H1 (cell line): ENCODE measurements around the gene EIF4EBP3. TPM values are rescaled to one million over a fixed set of nuclear protein-coding genes. Genes with fewer than 3 reads are reported as not detected.

Source experiments
- CTCF ChIA-PET: fragments of 300-600 bp; sonication (Branson Sonifier 250); formaldehyde crosslinking; loops from one replicate; lab custom pipeline; 2021; ENCODE audit not compliant: partially characterized antibody; lab: Charles Lee
- POLR2A ChIA-PET: fragments of 300-600 bp; sonication (Branson Sonifier 250); formaldehyde crosslinking; loops from one replicate; lab custom pipeline; 2021; ENCODE audit warnings: inconsistent platforms; ENCODE audit not compliant: partially characterized antibody; lab: Charles Lee
- DNase-seq, 2 experiments: peaks; one replicate each; pipeline versions ENCODE4 v3.0.0 to v3.0.0-alpha.2; 2010 to 2022; ENCODE audit warnings: low spot score in 2 of 2, low read depth in 1 of 2, mixed read lengths in 1 of 2
- FAIRE-seq: peaks from 2 replicates; lab custom pipeline; 2011; peaks lifted over from hg19 to GRCh38; lab: Jason Lieb, UNC
- H2AFZ ChIP-seq: 2 replicates; pipeline ENCODE4 v1.8.1; 2012; ENCODE audit warnings: low read length, inconsistent platforms
- H2AK5ac ChIP-seq: 2 replicates; pipeline ENCODE4 v1.6.1; 2013; ENCODE audit warnings: low read depth, low read length
- H2BK120ac ChIP-seq: replicated peaks from 2 replicates; pipeline ENCODE3; 2013; ENCODE audit warnings: low read depth, low read length, inconsistent platforms
- H2BK12ac ChIP-seq: 2 replicates; pipeline ENCODE4 v1.6.1; 2013; ENCODE audit warnings: low read depth, low read length
- H2BK15ac ChIP-seq: 2 replicates; pipeline ENCODE4 v1.6.1; 2013; ENCODE audit warnings: low read length
- H2BK20ac ChIP-seq: 2 replicates; pipeline ENCODE4 v1.6.1; 2013; ENCODE audit warnings: low read length
- H2BK5ac ChIP-seq: 2 replicates; pipeline ENCODE4 v1.6.1; 2013; ENCODE audit warnings: low read depth, low read length
- H3K14ac ChIP-seq: 2 replicates; pipeline ENCODE4 v1.6.1; 2013; ENCODE audit warnings: inconsistent platforms; ENCODE audit not compliant: insufficient read length
- H3K18ac ChIP-seq: 2 replicates; pipeline ENCODE4 v1.6.1; 2013; ENCODE audit warnings: low read length; ENCODE audit errors: extremely low read depth
- H3K23ac ChIP-seq: 2 replicates; pipeline ENCODE4 v1.6.1; 2013; ENCODE audit warnings: inconsistent platforms; ENCODE audit not compliant: insufficient read length
- H3K23me2 ChIP-seq: 2 replicates; pipeline ENCODE4 v1.6.1; 2013; ENCODE audit warnings: low read depth, low read length
- H3K27ac ChIP-seq: 2 replicates; pipeline ENCODE4 v1.6.1; 2011; ENCODE audit warnings: low read depth, low read length, inconsistent platforms
- H3K27me3 ChIP-seq, 4 experiments: replicated peaks in 1 of 4; 1 replicate in 1 of 4; 2 replicates in 3 of 4; pipeline versions ENCODE4 v1.6.1 to v1.8.1; 2011 to 2013; ENCODE audit warnings: low read length in 3 of 4, mild to moderate bottlenecking in 3 of 4, inconsistent platforms in 2 of 4, mixed read lengths in 2 of 4, moderate library complexity in 1 of 4; ENCODE audit not compliant: control insufficient read depth in 3 of 4, insufficient read depth in 3 of 4; ENCODE audit errors: extremely low read depth in 1 of 4
- H3K36me3 ChIP-seq, 4 experiments: 2 replicates each; pipeline versions ENCODE4 v1.6.1 to v1.8.1; 2011 to 2013; ENCODE audit warnings: mild to moderate bottlenecking in 4 of 4, low read length in 3 of 4, moderate library complexity in 2 of 4, control low read depth in 1 of 4, inconsistent platforms in 1 of 4; ENCODE audit not compliant: insufficient read depth in 4 of 4, control insufficient read depth in 2 of 4
- H3K4ac ChIP-seq: replicated peaks from 2 replicates; pipeline ENCODE3; 2013; ENCODE audit warnings: low read length, low read depth, mixed read lengths, inconsistent platforms; ENCODE audit not compliant: insufficient read length
- H3K4me1 ChIP-seq, 4 experiments: replicated peaks in 1 of 4; 1 replicate in 1 of 4; 2 replicates in 3 of 4; pipeline versions ENCODE4 v1.6.1 to v1.8.1; 2011 to 2013; ENCODE audit warnings: low read length in 3 of 4, inconsistent platforms in 2 of 4, mixed read lengths in 1 of 4; ENCODE audit not compliant: insufficient read depth in 4 of 4, control insufficient read depth in 3 of 4
- H3K4me2 ChIP-seq, 2 experiments: 2 replicates each; pipeline versions ENCODE4 v1.6.1 to v1.8.1; 2011 to 2013; ENCODE audit warnings: low read depth in 2 of 2, low read length in 2 of 2, control low read depth in 1 of 2, inconsistent platforms in 1 of 2, mild to moderate bottlenecking in 1 of 2; ENCODE audit not compliant: insufficient read depth in 1 of 2
- H3K4me3 ChIP-seq, 4 experiments: fragments of 200-600, 300-600 bp in 1 of 4; sonication (generic), shearing (Covaris generic), sonication (Bioruptor Twin) in 1 of 4; 2 replicates each; pipeline versions ENCODE4 v1.5.1 to v1.8.1; 2011 to 2016; ENCODE audit warnings: low read length in 4 of 4, low read depth in 3 of 4, control low read depth in 2 of 4, inconsistent platforms in 2 of 4, mild to moderate bottlenecking in 2 of 4, mixed read lengths in 1 of 4, moderate library complexity in 1 of 4; ENCODE audit not compliant: insufficient read depth in 2 of 4; ENCODE audit errors: extremely low read depth in 1 of 4
- H3K56ac ChIP-seq: replicated peaks from 2 replicates; pipeline ENCODE3; 2013; ENCODE audit warnings: low read depth, mild to moderate bottlenecking, mixed read lengths, low read length, inconsistent platforms; ENCODE audit not compliant: insufficient read length
- H3K79me1 ChIP-seq: 2 replicates; pipeline ENCODE4 v1.6.1; 2013; ENCODE audit warnings: low read depth, low read length, control low read depth
- H3K79me2 ChIP-seq, 2 experiments: 2 replicates each; pipeline versions ENCODE4 v1.6.1 to v1.8.1; 2012 to 2013; ENCODE audit warnings: low read length in 2 of 2, mild to moderate bottlenecking in 2 of 2, inconsistent platforms in 1 of 2; ENCODE audit not compliant: insufficient read depth in 2 of 2, control insufficient read depth in 1 of 2
- H3K9ac ChIP-seq, 4 experiments: replicated peaks in 1 of 4; 1 replicate in 1 of 4; 2 replicates in 3 of 4; pipeline versions ENCODE4 v1.6.1 to v1.8.1; 2011 to 2013; ENCODE audit warnings: low read depth in 3 of 4, low read length in 3 of 4, control low read depth in 2 of 4, mild to moderate bottlenecking in 2 of 4, moderate library complexity in 2 of 4, inconsistent platforms in 1 of 4; ENCODE audit errors: extremely low read depth in 1 of 4
- H3K9me3 ChIP-seq, 2 experiments: 2 replicates each; pipeline versions ENCODE4 v1.6.1 to v1.8.1; 2012 to 2013; ENCODE audit warnings: mild to moderate bottlenecking in 2 of 2, moderate library complexity in 2 of 2, control low read depth in 1 of 2, inconsistent platforms in 1 of 2, low read depth in 1 of 2, low read length in 1 of 2, mixed read lengths in 1 of 2; ENCODE audit not compliant: insufficient read depth in 2 of 2
- H4K20me1 ChIP-seq, 2 experiments: replicated peaks in 1 of 2; 2 replicates each; pipeline versions ENCODE3 to v1.8.1; 2011 to 2013; ENCODE audit warnings: inconsistent platforms in 2 of 2, low read length in 2 of 2, mild to moderate bottlenecking in 1 of 2; ENCODE audit not compliant: insufficient read depth in 2 of 2, control insufficient read depth in 1 of 2
- H4K5ac ChIP-seq: 2 replicates; pipeline ENCODE4 v1.6.1; 2013; ENCODE audit warnings: low read length, low read depth, mixed read lengths, inconsistent platforms; ENCODE audit not compliant: insufficient read length
- H4K8ac ChIP-seq: 2 replicates; pipeline ENCODE4 v1.8.0; 2013; ENCODE audit warnings: mild to moderate bottlenecking, moderate library complexity, low read length, inconsistent platforms; ENCODE audit not compliant: insufficient read depth; ENCODE audit errors: extremely low read depth
- H4K91ac ChIP-seq: replicated peaks from 2 replicates; pipeline ENCODE3; 2013; ENCODE audit warnings: low read length, mixed read lengths, inconsistent platforms; ENCODE audit not compliant: insufficient read length
- ATF2 ChIP-seq: IDR thresholded peaks from 2 replicates; pipeline ENCODE4 v1.6.1; 2012; ENCODE audit warnings: low read length, inconsistent platforms
- CBX8 ChIP-seq: fragments of 300-800, 300-1000 bp; sonication (generic); IDR thresholded peaks from 2 replicates; pipeline ENCODE4 v1.7.1; 2016; ENCODE audit warnings: low read depth, low read length, borderline replicate concordance
- GABPA ChIP-seq: IDR thresholded peaks from 2 replicates; pipeline ENCODE4 v1.6.1; 2011; ENCODE audit warnings: mild to moderate bottlenecking, low read length, moderate library complexity, borderline replicate concordance; ENCODE audit not compliant: insufficient read depth
- GTF2F1 ChIP-seq: IDR thresholded peaks from 2 replicates; pipeline ENCODE4 v1.6.1; 2012; ENCODE audit warnings: low read depth, low read length, improper control_type of control experiment, borderline replicate concordance
- JUN ChIP-seq: IDR thresholded peaks from 2 replicates; pipeline ENCODE4 v1.6.1; 2011; ENCODE audit warnings: low read depth, mild to moderate bottlenecking, improper control_type of control experiment, low read length
- MAFK ChIP-seq: IDR thresholded peaks from 2 replicates; pipeline ENCODE4 v1.6.1; 2012; ENCODE audit warnings: low read depth, mild to moderate bottlenecking, improper control_type of control experiment, low read length
- POLR2A ChIP-seq, 2 experiments: IDR thresholded peaks; 1 replicate in 1 of 2; 2 replicates in 1 of 2; pipeline ENCODE4 v1.6.1; 2011; ENCODE audit warnings: low read depth in 2 of 2, low read length in 2 of 2, mild to moderate bottlenecking in 2 of 2; ENCODE audit errors: control extremely low read depth in 1 of 2
- RBBP5 ChIP-seq: IDR thresholded peaks from 2 replicates; pipeline ENCODE4 v1.7.1; 2012; ENCODE audit warnings: low read depth, mild to moderate bottlenecking, inconsistent platforms, low read length, moderate library complexity, borderline replicate concordance
- SIN3A ChIP-seq, 2 experiments: IDR thresholded peaks in 1 of 2; conservative IDR thresholded peaks in 1 of 2; 2 replicates each; pipeline ENCODE4 v1.6.1; 2011 to 2012; ENCODE audit warnings: low read length in 2 of 2, improper control_type of control experiment in 1 of 2, low read depth in 1 of 2, mild to moderate bottlenecking in 1 of 2
- SP1 ChIP-seq: IDR thresholded peaks from 2 replicates; pipeline ENCODE4 v1.6.1; 2011; ENCODE audit warnings: low read depth, low read length
- YY1 ChIP-seq: IDR thresholded peaks from 2 replicates; pipeline ENCODE4 v1.6.1; 2011; ENCODE audit warnings: low read depth, mild to moderate bottlenecking, low read length
- WGBS, 2 experiments: shearing (Covaris generic) in 1 of 2; methylation state at CpG; one replicate each; pipeline versions ENCODE4 v1.1.6 to v1.1.7; 2013 to 2015; ENCODE audit warnings: low lambda C conversion rate in 2 of 2, mixed read lengths in 2 of 2, inconsistent platforms in 1 of 2, low coverage in 1 of 2, missing lambda C conversion rate in 1 of 2; ENCODE audit not compliant: insufficient replicate concordance in 2 of 2, insufficient coverage in 1 of 2, insufficient read length in 1 of 2; ENCODE audit errors: extremely low coverage in 1 of 2, missing lambda C conversion rate in 1 of 2; 5-methylcytosine and 5-hydroxymethylcytosine counted together
- polyA plus RNA-seq, 7 experiments: library from polyadenylated mRNA; depleted of rRNA in 3 of 7; stranded (reverse) in 5 of 7; unstranded in 2 of 7; fragments of >200 nt in 5 of 7; fragments of 200-250 nt in 2 of 7; gene quantifications; 1 replicate in 5 of 7; 2 replicates in 1 of 7; 4 replicates in 1 of 7; pipeline versions ENCODE4 v1.2.1 to v1.2.3, GENCODE V29; 2011 to 2013; ENCODE audit warnings: missing spikeins in 2 of 7, mixed read lengths in 2 of 7
- total RNA-seq: library from RNA; stranded (reverse); fragmentation: NEBNext Ultra II Directional; extraction: Animal tissue kit (Norgen Biotek cat#: 25700); gene quantifications from 2 replicates; pipeline ENCODE4 v1.2.1, GENCODE V29; 2021

Gene EIF4EBP3
- total and polyA plus RNA-seq, 2 of the 8 experiments (the other 6 are each of a cell fraction or from before 2014, with no cell fraction given): 11.1 to 11.7 TPM

DNA sequence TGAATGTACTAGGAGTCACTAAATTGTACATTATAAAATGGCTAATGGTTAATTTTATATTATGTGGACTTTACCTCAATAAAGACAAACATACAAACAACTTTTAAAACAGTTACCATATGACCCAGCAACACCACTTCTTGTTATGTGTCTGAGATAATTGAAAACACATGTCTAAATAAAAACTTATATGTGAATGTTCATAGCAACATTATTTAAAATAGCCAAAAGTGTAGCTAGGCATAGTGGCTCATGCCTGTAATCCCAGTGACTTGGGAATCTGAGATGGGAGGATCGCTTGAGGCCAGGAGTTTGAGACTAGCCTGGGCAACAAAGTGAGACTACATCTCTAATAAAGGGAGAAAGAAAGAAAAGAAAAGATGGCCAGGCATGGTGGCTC, 40.0 kb downstream of the EIF4EBP3 start:
- Histone ChIP-seq H4K91ac (no peak overlapping the region), H3K79me2 (no peaks in the 10 kb centered on the region), H2BK120ac (no peak overlapping the region), H4K8ac (no peak overlapping the region), H4K20me1 (no peaks in the 10 kb centered on the region), H2BK12ac (no peak overlapping the region), H3K56ac (no peak overlapping the region), H3K18ac (no peak overlapping the region), H3K4me1 (no peaks in the 10 kb centered on the region), H3K79me1 (no peaks in the 10 kb centered on the region), H3K9ac (no peak overlapping the region), H2AFZ (no peak overlapping the region), H2AK5ac (no peak overlapping the region), H2BK5ac (no peak overlapping the region), H2BK15ac (no peak overlapping the region), H3K14ac (no peak overlapping the region), H3K36me3 (no peaks in the 10 kb centered on the region), H3K4me2 (no peak overlapping the region), H3K9me3 (0 out of 4 replicates have a peak, but pooled peaks cover 0 to 2% of the 10 kb centered on the region in 2 experiments), H3K27me3 (no peaks in the 10 kb centered on the region), H2BK20ac (no peak overlapping the region), H3K23ac (no peak overlapping the region), H3K27ac (no peak overlapping the region), H3K4me3 (no peak overlapping the region), H3K4ac (no peak overlapping the region), H3K23me2 (peaks cover 1% of the 10 kb centered on the region; the same call in 1 of the 2 replicates), H4K5ac (no peak overlapping the region)
- ChIA-PET POLR2A (no interaction called here), CTCF (no interaction called here)
- TF ChIP-seq YY1 (no peak), SIN3A (conservative IDR thresholded peaks at IDR 0.05 in 1 of 2, IDR thresholded peaks at IDR 0.05 in 1 of 2; ENCODE audit: low read depth in 1 of 2, low read length in 2 of 2) (no peak), POLR2A (IDR thresholded peaks at IDR 0.05; ENCODE audit: control extremely low read depth in 1 of 2, low read depth in 2 of 2, low read length in 2 of 2) (no peak), CBX8 (no peak), GABPA (no peak), ATF2 (no peak), MAFK (no peak), JUN (no peak), GTF2F1 (no peak), RBBP5 (no peak), SP1 (no peak)
- no peak for FAIRE-seq
- 74% methylated on average over 1 of the region's 1 CpG; no CpG with 5 or more reads in 1 of the 2 experiments for WGBS, 2 experiments
- DNase-seq: no peak
